ENCODE measurements around the gene DTNBP1.

The DTNBP1 gene

DNA sequence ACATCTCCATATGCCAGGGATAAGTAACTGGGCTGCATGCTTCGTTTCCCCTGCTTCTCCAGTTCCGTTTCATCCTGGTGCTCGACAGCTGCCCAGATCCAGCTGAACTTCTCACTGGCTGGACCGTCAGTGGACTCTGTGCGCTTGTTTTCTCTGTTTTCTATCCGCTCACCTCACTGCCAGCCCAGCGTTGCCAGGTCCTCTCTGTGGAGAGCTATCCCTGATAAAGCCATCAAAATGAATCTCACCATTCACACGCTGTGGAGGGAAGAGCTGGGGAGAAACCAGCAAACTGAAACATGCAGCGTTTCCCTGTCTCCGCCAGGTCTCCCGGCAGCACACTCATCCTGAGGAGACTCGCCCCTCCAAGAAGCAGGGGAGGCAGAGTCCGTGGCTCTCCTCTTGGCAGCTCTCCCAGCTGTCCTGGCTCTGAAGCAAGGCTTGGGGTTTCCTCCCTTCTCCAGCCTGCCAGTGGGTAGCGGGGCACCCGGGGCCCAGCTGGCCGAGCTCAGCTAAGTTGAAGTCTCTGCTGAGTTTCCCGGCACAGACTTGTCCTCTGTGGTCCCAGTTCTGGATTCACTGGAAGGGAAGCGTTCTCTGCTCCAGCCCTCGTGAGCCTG is 160.9 kb downstream of the DTNBP1 start:
- DNase-seq (ENCODE audit: low spot score): no peak

- DNase-seq (ENCODE audit: low spot score): no peak
These were observed 161.7 kb downstream of the DTNBP1 start for GRCh38 chr6:15500901-15501825.

- no peak for DNase-seq (ENCODE audit: low spot score)
These were observed 162.6 kb downstream of the DTNBP1 start for GRCh38 chr6:15500078-15500740.

GRCh38 chr6:15499591-15499990 is 163.2 kb downstream of the DTNBP1 start:
- DNase-seq (ENCODE audit: low spot score): no peak

- no peak for DNase-seq (ENCODE audit: low spot score)
These were observed 163.7 kb downstream of the DTNBP1 start for GRCh38 chr6:15499125-15499524.

DNA sequence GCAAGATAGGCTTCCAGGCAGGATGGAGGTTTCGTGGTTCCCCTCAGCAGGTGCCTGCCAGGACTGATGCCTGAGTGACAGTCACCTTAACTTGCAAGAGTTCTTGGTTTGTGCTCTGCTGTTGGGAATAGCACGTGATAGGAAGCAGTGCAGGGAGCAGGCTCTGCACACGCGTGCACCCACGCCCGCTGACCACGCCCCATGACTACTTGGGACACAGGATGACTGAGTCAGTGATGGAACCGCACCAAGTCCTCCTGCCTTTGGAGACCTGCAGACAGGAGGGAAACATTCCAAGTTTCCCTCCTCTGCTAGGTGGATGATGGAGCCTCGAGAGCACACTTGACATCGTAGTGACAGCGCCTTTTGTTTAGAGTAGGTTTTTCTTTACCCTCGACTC is 164.2 kb downstream of the DTNBP1 start:
- no peak for DNase-seq (ENCODE audit: low spot score)

DNA sequence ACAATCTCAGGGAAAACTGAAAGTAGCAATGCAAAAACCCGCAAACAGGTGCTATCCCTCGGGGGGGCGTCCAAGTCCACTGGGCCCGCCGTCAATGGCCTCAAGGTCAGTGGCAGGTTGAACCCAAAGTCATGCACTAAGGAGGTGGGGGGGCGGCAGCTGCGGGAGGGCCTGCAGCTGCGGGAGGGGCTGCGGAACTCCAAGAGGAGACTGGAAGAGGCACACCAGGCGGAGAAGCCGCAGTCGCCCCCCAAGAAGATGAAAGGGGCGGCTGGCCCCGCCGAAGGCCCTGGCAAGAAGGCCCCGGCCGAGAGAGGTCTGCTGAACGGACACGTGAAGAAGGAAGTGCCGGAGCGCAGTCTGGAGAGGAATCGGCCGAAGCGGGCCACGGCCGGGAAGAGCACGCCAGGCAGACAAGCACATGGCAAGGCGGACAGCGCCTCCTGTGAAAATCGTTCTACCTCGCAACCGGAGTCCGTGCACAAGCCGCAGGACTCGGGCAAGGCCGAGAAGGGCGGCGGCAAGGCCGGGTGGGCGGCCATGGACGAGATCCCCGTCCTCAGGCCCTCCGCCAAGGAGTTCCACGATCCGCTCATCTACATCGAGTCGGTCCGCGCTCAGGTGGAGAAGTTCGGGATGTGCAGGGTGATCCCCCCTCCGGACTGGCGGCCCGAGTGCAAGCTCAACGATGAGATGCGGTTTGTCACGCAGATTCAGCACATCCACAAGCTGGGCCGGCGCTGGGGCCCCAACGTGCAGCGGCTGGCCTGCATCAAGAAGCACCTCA is 166.3 kb downstream of the DTNBP1 start:
- no peak for DNase-seq (ENCODE audit: low spot score)

DNA sequence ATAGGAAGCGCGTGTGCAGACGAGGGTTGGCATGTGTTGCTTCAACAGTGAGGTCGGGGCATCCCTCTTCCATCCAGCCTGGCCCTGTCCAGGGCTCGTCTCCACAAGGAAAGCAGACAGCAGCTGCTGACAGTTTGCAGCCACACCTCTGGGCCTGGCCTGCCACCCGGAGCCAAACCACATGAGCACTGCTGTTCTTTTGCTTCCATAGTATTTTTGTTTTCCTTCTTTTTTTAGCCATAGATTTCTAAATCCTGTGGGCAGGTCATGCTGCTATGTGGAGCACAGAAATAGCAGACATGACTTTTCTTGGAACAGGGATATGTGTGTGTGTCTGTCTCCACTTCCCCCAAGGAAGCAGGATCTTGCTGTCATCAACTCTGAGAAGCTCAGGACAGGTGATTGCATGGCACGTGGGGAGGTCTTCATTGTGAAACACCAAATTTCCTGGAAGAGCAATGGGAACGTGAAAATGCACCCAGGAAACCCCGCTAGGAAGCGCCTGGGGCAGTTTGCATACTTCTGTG is 167.4 kb downstream of the DTNBP1 start:
- no peak for DNase-seq (ENCODE audit: low spot score)

DNA sequence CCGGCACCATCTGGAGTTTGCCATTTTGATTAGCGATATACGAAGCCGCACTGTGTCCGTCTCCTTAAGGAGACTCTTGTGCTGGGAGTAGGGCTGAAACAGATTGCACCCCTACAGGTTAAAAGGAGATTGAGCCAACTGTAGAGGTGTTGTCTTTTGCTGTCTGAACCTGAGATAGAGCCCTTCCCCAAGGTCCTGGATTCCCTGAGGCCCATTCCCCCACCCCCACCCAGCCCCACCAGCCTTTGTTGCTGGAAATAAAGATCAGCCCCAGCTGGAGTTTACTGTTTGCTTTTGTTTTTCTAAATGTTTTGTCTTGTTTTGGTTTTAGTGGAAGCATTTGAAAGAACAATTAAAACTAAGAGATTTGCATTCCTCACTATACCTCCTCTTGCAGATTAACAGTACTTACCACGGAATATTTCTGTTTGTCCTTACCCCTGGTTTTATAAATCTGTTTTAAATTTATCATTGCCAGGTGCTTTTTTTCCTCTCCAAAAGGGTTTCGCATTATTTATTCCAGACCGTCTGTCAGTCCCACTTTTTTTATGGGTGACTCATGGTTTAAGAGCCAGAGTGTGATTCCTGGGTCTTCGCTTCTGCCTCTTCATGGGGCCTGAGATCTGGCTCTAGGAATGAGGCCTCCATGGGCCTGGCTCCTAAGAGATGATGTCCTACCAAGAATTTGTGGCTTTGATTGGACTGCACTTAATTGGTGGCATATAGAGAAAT is 169.2 kb downstream of the DTNBP1 start:
- no peak for DNase-seq (ENCODE audit: low spot score)

DNA sequence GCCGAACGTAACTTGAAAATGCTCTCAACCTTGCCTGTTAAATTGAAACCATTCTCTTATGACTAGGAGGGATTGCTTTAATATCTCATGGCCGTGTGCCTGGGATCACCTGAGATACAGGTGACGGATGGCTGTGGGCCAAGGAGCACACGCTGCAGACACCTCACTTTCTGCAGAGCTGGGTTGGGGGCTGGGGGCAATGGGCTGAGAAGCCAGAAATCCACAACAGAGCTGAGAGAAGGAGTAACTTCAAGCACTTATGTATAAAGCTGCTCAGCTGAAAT is 170.9 kb downstream of the DTNBP1 start:
- DNase-seq (ENCODE audit: low spot score): no peak

DNA sequence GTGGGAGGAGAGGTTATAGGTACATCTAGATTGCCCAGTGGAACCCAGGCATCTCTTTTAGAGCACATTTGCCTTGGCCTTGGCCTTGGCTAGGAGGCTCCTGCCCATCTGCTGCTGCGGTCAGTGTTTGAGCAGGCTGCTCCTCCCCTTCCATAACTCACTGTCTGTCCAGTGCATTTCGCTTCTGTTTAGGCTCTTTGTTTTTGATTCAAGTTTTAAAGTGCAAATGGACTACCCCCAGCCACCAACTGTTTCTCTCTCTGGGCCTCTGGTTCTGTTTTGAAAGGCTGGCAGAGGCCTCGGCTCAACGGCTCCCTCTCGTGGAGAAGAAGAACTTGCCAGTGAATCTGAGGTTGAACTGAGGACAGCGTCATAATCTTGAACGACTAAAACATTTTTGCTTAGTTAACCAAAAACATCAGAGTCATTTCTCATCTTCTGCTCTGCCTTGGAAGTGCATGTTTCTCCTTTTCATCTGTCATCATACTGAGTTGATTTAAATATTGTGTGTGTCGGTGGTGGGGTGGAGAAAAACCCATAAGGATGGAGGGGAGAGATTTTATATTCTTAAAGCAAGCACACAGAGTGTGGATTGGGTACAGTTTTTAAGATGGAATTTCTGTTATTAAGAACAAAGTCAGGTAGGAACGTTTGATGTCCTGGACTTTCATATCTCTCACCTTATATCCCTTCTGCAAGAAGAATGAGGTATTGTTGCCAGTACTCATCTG is 171.4 kb downstream of the DTNBP1 start:
- DNase-seq (ENCODE audit: low spot score): peak; percentile 57

DNA sequence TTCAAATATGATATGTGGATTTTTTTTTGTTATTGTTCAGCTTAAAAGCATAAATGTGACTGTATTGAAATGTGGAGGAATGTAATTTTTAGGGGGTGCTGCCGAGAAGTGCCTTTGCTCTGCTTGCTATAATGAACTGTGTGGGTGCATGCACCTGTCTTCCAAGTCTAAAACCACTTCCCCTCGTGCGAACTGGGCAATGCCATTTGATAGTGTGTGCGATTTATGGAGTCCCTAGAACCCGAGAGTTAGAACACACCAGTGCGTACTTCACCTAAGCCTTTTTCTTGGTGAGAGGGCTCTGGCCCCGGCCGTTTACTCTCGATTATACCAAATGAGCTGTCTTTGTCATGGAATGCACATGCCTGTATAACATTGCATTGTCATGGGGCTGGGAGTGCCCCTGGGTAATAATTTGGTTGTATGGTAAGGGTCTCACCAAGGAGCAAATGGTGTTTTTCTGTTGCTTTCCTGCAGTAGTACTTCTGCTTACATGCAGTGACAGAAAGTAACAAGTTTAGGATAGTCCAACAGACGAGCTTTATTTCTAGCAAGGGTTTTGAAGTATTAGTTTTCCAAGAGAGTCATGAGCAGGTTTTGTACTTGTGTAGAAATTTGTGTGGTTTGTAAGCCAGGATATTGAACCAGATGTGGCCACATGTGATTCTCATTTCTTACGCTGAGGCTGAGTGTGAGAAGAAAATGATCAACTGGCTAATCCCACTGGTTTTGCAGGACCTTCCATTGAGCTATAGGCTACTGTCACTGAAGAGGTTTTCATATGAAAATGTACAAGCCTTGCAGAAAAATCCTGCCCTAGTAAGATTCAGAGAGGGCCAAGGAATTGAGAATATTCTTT is 172.4 kb downstream of the DTNBP1 start:
- DNase-seq (ENCODE audit: low spot score): no peak

GRCh38 chr6:15489261-15489962 is 173.4 kb downstream of the DTNBP1 start:
- no peak for DNase-seq (ENCODE audit: low spot score)

GRCh38 chr6:15487262-15487661 is 175.6 kb downstream of the DTNBP1 start:
- DNase-seq (ENCODE audit: low spot score): no peak

- DNase-seq (ENCODE audit: low spot score): no peak
These were observed 176.9 kb downstream of the DTNBP1 start for GRCh38 chr6:15485936-15486335.

GRCh38 chr6:15484821-15485220 is 178.0 kb downstream of the DTNBP1 start:
- no peak for DNase-seq (ENCODE audit: low spot score)

DNA sequence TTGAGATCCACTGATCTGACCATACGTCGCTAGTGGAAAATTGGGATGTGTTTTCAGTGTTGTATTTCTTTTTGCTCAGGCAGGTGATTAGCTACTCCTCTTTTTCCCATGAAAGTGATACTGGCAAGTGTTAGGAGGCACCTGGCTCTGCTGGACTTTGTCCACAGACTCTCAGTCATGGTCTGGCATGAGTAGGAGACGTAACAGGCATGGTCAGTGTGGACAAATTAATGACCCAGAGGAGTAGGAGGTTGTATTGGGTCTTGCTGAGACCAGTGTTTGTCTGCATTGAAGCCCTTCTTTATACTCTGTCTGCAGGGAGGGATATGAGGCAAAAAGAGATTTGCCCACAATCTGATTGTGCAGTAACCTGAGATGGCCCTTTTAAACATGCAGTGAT is 178.7 kb downstream of the DTNBP1 start:
- no peak for DNase-seq (ENCODE audit: low spot score)

DNA sequence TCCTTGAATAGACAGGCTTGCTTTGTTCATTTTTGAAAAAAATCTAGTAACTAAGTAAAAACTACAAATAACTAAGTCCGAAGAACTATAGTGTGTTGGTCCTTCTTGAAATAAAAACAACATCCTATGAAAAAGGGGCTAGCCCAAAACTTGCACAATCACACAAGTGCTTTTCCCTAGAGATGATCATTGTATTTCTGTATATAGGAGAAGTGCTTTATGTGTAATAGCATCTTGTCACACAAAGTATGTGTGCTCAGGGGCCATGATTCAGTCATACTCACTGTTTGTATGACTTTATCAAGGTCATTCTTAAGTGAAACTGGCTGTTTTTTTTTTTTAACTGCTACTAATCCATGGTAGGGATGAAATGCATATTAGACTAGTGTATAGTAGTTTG is 179.8 kb downstream of the DTNBP1 start:
- DNase-seq (ENCODE audit: low spot score): no peak

Measured in CD4-positive, alpha-beta T cell treated with Interleukin-6 at 100 ng/mL for 8 hours (primary cell).